Astrocyte (in vitro differentiated cells and primary cell): ENCODE results near the gene ZFR2. TPM values are rescaled to one million over a fixed set of nuclear protein-coding genes. Genes with fewer than 3 reads are reported as not detected.

Source experiments
- DNase-seq: peaks from one replicate; pipeline ENCODE4 v3.0.0-alpha.2; 2010; ENCODE audit warnings: low read depth
- FAIRE-seq: peaks from 2 replicates; lab custom pipeline; 2011; peaks lifted over from hg19 to GRCh38; lab: Jason Lieb, UNC
- H2AFZ ChIP-seq: 2 replicates; pipeline ENCODE4 v1.6.0; 2012; ENCODE audit warnings: low read depth, low read length, inconsistent platforms
- H3K27ac ChIP-seq: 2 replicates; pipeline ENCODE4 v1.5.1; 2011; ENCODE audit warnings: low read depth, low read length, inconsistent platforms
- H3K27me3 ChIP-seq: 2 replicates; pipeline ENCODE4 v1.6.0; 2011; ENCODE audit warnings: low read length, inconsistent platforms; ENCODE audit not compliant: insufficient read depth
- H3K36me3 ChIP-seq: 2 replicates; pipeline ENCODE4 v1.5.1; 2011; ENCODE audit warnings: low read length, inconsistent platforms; ENCODE audit not compliant: insufficient read depth
- H3K4me1 ChIP-seq: 2 replicates; pipeline ENCODE4 v1.5.1; 2011; ENCODE audit warnings: low read length, inconsistent platforms; ENCODE audit not compliant: insufficient read depth
- H3K4me2 ChIP-seq: 2 replicates; pipeline ENCODE4 v1.6.0; 2012; ENCODE audit warnings: low read length, inconsistent platforms
- H3K4me3 ChIP-seq: 2 replicates; pipeline ENCODE4 v1.5.1; 2011; ENCODE audit warnings: low read depth, mild to moderate bottlenecking, low read length, inconsistent platforms; ENCODE audit not compliant: insufficient read depth
- H3K79me2 ChIP-seq: 2 replicates; pipeline ENCODE4 v1.6.0; 2012; ENCODE audit warnings: mild to moderate bottlenecking, low read length, inconsistent platforms; ENCODE audit not compliant: insufficient read depth
- H3K9ac ChIP-seq: 2 replicates; pipeline ENCODE4 v1.6.0; 2012; ENCODE audit warnings: mild to moderate bottlenecking, low read length, inconsistent platforms
- H3K9me3 ChIP-seq: 2 replicates; pipeline ENCODE4 v1.5.1; 2012; ENCODE audit warnings: low read depth, mild to moderate bottlenecking, low read length, inconsistent platforms; ENCODE audit not compliant: insufficient read depth
- H4K20me1 ChIP-seq: 2 replicates; pipeline ENCODE4 v1.6.0; 2012; ENCODE audit warnings: low read length, inconsistent platforms; ENCODE audit not compliant: insufficient read depth
- H3K27ac Mint-ChIP-seq: one replicate; pipeline ENCODE4 v1.8.0; 2021; ENCODE audit warnings: mild to moderate bottlenecking, mixed read lengths; ENCODE audit not compliant: unreplicated experiment
- H3K27me3 Mint-ChIP-seq: one replicate; pipeline ENCODE4 v1.8.0; 2021; ENCODE audit warnings: low read depth, mixed read lengths; ENCODE audit not compliant: unreplicated experiment
- H3K36me3 Mint-ChIP-seq: one replicate; pipeline ENCODE4 v1.8.0; 2021; ENCODE audit warnings: low read depth, mixed read lengths; ENCODE audit not compliant: unreplicated experiment
- H3K4me1 Mint-ChIP-seq: one replicate; pipeline ENCODE4 v1.8.0; 2021; ENCODE audit warnings: low read depth, mixed read lengths; ENCODE audit not compliant: unreplicated experiment
- H3K4me3 Mint-ChIP-seq: one replicate; pipeline ENCODE4 v1.8.0; 2021; ENCODE audit warnings: mild to moderate bottlenecking, moderate library complexity, mixed read lengths; ENCODE audit not compliant: unreplicated experiment
- H3K9me3 Mint-ChIP-seq: one replicate; pipeline ENCODE4 v1.8.0; 2021; ENCODE audit warnings: mild to moderate bottlenecking, mixed read lengths; ENCODE audit not compliant: unreplicated experiment
- CTCF ChIP-seq: IDR thresholded peaks from 2 replicates; pipeline ENCODE4 v1.5.1; 2011; ENCODE audit warnings: low read depth, mild to moderate bottlenecking, inconsistent platforms, low read length, moderate library complexity; ENCODE audit not compliant: insufficient read depth
- EZH2 ChIP-seq: IDR thresholded peaks from 2 replicates; pipeline ENCODE4 v1.6.1; 2012; ENCODE audit warnings: mild to moderate bottlenecking, low read length, inconsistent platforms; ENCODE audit not compliant: insufficient read depth
- total RNA-seq: library from RNA; stranded (reverse); gene quantifications from 2 replicates; pipeline ENCODE4 v1.2.1, GENCODE V29; 2021

ZFR2 gene
- total RNA-seq, 1 donor from 2014 or later, result 2.0 TPM

- peak overlapping the region; percentile 76 for H3K4me2 ChIP-seq
- H3K4me3 ChIP-seq, result no peak overlapping the region
- peak overlapping the region; percentile 40 for H2AFZ ChIP-seq
These were observed 67.3 kb downstream of the ZFR2 start for GRCh38 chr19:3801412-3802096.

GRCh38 chr19:3800996-3801395 lies 67.8 kb downstream of the ZFR2 start:
- no peak for FAIRE-seq
- no peaks in the 10 kb centered on the region for H3K4me1 Mint-ChIP-seq

More at GRCh38 chr19:3801412-3802096, 67.3 kb downstream of the ZFR2 start:
- DNase-seq (peak; percentile 5), FAIRE-seq (no peak)
- Mint-ChIP-seq H3K9me3 (no peaks in the 10 kb centered on the region), H3K4me3 (no peak overlapping the region), H3K36me3 (no peaks in the 10 kb centered on the region), H3K4me1 (no peaks in the 10 kb centered on the region), H3K27ac (no peak overlapping the region), H3K27me3 (peaks cover 42% of the 10 kb centered on the region)
- Histone ChIP-seq H3K79me2 (no peaks in the 10 kb centered on the region), H3K27ac (no peak overlapping the region), H4K20me1 (no peaks in the 10 kb centered on the region), H3K27me3 (peaks cover 25% of the 10 kb centered on the region), H3K4me1 (peaks cover 8% of the 10 kb centered on the region), H3K9me3 (peaks cover 4% of the 10 kb centered on the region), H3K9ac (no peak overlapping the region), H3K36me3 (no peaks in the 10 kb centered on the region)
- TF ChIP-seq CTCF, result no peak
- peak; percentile 90 for TF ChIP-seq EZH2

More at GRCh38 chr19:3800996-3801395, 67.8 kb downstream of the ZFR2 start:
- Histone ChIP-seq H2AFZ (peak overlapping the region; percentile 40), H3K4me2 (peak overlapping the region; percentile 76), H3K4me1 (peaks cover 8% of the 10 kb centered on the region), H4K20me1 (no peaks in the 10 kb centered on the region), H3K9ac (no peak overlapping the region), H3K36me3 (no peaks in the 10 kb centered on the region), H3K79me2 (no peaks in the 10 kb centered on the region), H3K4me3 (no peak overlapping the region), H3K9me3 (peaks cover 4% of the 10 kb centered on the region), H3K27me3 (peaks cover 25% of the 10 kb centered on the region), H3K27ac (no peak overlapping the region)
- no peaks in the 10 kb centered on the region for H3K9me3 Mint-ChIP-seq
- no peak overlapping the region for H3K4me3 Mint-ChIP-seq
- peaks cover 38% of the 10 kb centered on the region for H3K27me3 Mint-ChIP-seq
- no peak for DNase-seq
- no peak overlapping the region for H3K27ac Mint-ChIP-seq
- TF ChIP-seq CTCF (no peak), EZH2 (no peak)
- H3K36me3 Mint-ChIP-seq, result no peaks in the 10 kb centered on the region
